ENCODE data around the gene PRPF18. TPM values are rescaled to one million over a fixed set of nuclear protein-coding genes. Genes with fewer than 3 reads are reported as not detected.
A peak's percentile ranks its signal among the peaks of the same experiment; 100 is the strongest.

Gene PRPF18
- total RNA-seq, 1 donor from 2014 or later: 23.7 TPM

GRCh38 chr10:13634207-13634606 lies 47.4 kb downstream of the PRPF18 start:
- no peak for DNase-seq
- intact Hi-C loops (cut with DNase I): no loop called here
- ATAC-seq: peak; percentile 66
- Histone ChIP-seq H3K27ac (peak overlapping the region; percentile 53), H3K4me3 (no peak overlapping the region), H3K27me3 (no peaks in the 10 kb centered on the region), H3K9me3 (no peaks in the 10 kb centered on the region), H3K36me3 (peaks cover 13% of the 10 kb centered on the region), H3K4me1 (no peaks in the 10 kb centered on the region)
- no peak for TF ChIP-seq CTCF (IDR thresholded peaks at IDR 0.05)

GRCh38 chr10:13636776-13637175 lies 50.0 kb downstream of the PRPF18 start:
- no peaks in the 10 kb centered on the region for H3K4me1 ChIP-seq
- no peak overlapping the region for H3K4me3 ChIP-seq
- TF ChIP-seq CTCF (IDR thresholded peaks at IDR 0.05): no peak

GRCh38 chr10:13637303-13637856 lies 50.6 kb downstream of the PRPF18 start:
- no peak for ATAC-seq
- no peak overlapping the region for H3K27ac ChIP-seq
- no peaks in the 10 kb centered on the region for H3K27me3 ChIP-seq
- peaks cover 2% of the 10 kb centered on the region for H3K9me3 ChIP-seq
- H3K4me3 ChIP-seq: no peak overlapping the region
- intact Hi-C loops (cut with DNase I): no loop called here
- DNase-seq: no peak
- H3K4me1 ChIP-seq: no peaks in the 10 kb centered on the region
- TF ChIP-seq CTCF (IDR thresholded peaks at IDR 0.05): no peak
- no peaks in the 10 kb centered on the region for H3K36me3 ChIP-seq

More at GRCh38 chr10:13636776-13637175, 50.0 kb downstream of the PRPF18 start:
- intact Hi-C loops (cut with DNase I): no loop called here
- H3K27ac ChIP-seq: no peak overlapping the region
- DNase-seq: no peak
- no peaks in the 10 kb centered on the region for H3K9me3 ChIP-seq
- H3K27me3 ChIP-seq: no peaks in the 10 kb centered on the region
- no peak for ATAC-seq
- H3K36me3 ChIP-seq: no peaks in the 10 kb centered on the region

GRCh38 chr10:13637894-13638293 lies 51.1 kb downstream of the PRPF18 start:
- intact Hi-C loops (cut with DNase I): no loop called here
- no peak for ATAC-seq
- no peak overlapping the region for H3K27ac ChIP-seq

GRCh38 chr10:13642293-13642692 lies 55.5 kb downstream of the PRPF18 start:
- intact Hi-C loops (cut with DNase I): no loop called here
- no peak for TF ChIP-seq CTCF (IDR thresholded peaks at IDR 0.05)
- Histone ChIP-seq H3K4me1 (no peaks in the 10 kb centered on the region), H3K9me3 (peaks cover 3% of the 10 kb centered on the region), H3K36me3 (peaks cover 26% of the 10 kb centered on the region), H3K27ac (no peak overlapping the region), H3K4me3 (no peak overlapping the region), H3K27me3 (no peaks in the 10 kb centered on the region)
- DNase-seq: no peak
- ATAC-seq: no peak

More at GRCh38 chr10:13637894-13638293, 51.1 kb downstream of the PRPF18 start:
- Histone ChIP-seq H3K4me3 (no peak overlapping the region), H3K27me3 (no peaks in the 10 kb centered on the region), H3K4me1 (no peaks in the 10 kb centered on the region), H3K36me3 (no peaks in the 10 kb centered on the region), H3K9me3 (peaks cover 3% of the 10 kb centered on the region)
- TF ChIP-seq CTCF (IDR thresholded peaks at IDR 0.05): no peak
- no peak for DNase-seq

- Histone ChIP-seq H3K9me3 (peaks cover 3% of the 10 kb centered on the region), H3K36me3 (peaks cover 33% of the 10 kb centered on the region), H3K4me3 (no peak overlapping the region), H3K4me1 (no peaks in the 10 kb centered on the region), H3K27me3 (no peaks in the 10 kb centered on the region), H3K27ac (no peak overlapping the region)
- no peak for ATAC-seq
- DNase-seq: no peak
- intact Hi-C loops (cut with DNase I): no loop called here
- TF ChIP-seq CTCF (IDR thresholded peaks at IDR 0.05): no peak
Measured at GRCh38 chr10:13643016-13643415, 56.3 kb downstream of the PRPF18 start.

Data from upper lobe of right lung (tissue), 1 donor.